CD14-positive monocyte (primary cell): ENCODE results near the gene RNF40. TPM values are rescaled to one million over a fixed set of nuclear protein-coding genes. Genes with fewer than 3 reads are reported as not detected.

Experiments used
- DNase-seq, 3 donors: peaks; one replicate each; pipeline ENCODE4 v3.0.0-alpha.2; 2011 to 2022
- H2AFZ ChIP-seq: 2 replicates; pipeline ENCODE4 v1.6.0; 2012; ENCODE audit warnings: mild to moderate bottlenecking, low read depth, low read length, inconsistent platforms; ENCODE audit not compliant: insufficient read depth, poor library complexity, severe bottlenecking
- H3K27ac ChIP-seq, 2 donors: 1 replicate in 1 of 2; 2 replicates in 1 of 2; pipeline ENCODE4 v1.5.1; 2012 to 2013; ENCODE audit warnings: low read length in 2 of 2, control low read depth in 1 of 2, inconsistent platforms in 1 of 2, low read depth in 1 of 2, mild to moderate bottlenecking in 1 of 2
- H3K27me3 ChIP-seq, 2 donors: one replicate each; pipeline versions ENCODE4 v1.6.0 to v1.6.1; 2011 to 2013; ENCODE audit warnings: low read length in 2 of 2; ENCODE audit not compliant: control insufficient read depth in 2 of 2, insufficient read depth in 2 of 2
- H3K36me3 ChIP-seq, 2 donors: replicated peaks in 1 of 2; 1 replicate in 1 of 2; 2 replicates in 1 of 2; pipeline versions ENCODE4 v1.5.1 to v1.6.1; 2012 to 2013; ENCODE audit warnings: low read length in 2 of 2, control low read depth in 1 of 2, inconsistent platforms in 1 of 2, mild to moderate bottlenecking in 1 of 2; ENCODE audit not compliant: insufficient read depth in 2 of 2, control insufficient read depth in 1 of 2
- H3K4me1 ChIP-seq, 2 donors: 1 replicate in 1 of 2; 2 replicates in 1 of 2; pipeline versions ENCODE4 v1.5.1 to v1.6.1; 2012 to 2013; ENCODE audit warnings: low read length in 2 of 2, control low read depth in 1 of 2, inconsistent platforms in 1 of 2, mild to moderate bottlenecking in 1 of 2, moderate library complexity in 1 of 2; ENCODE audit not compliant: insufficient read depth in 2 of 2, control insufficient read depth in 1 of 2
- H3K4me2 ChIP-seq: replicated peaks from 2 replicates; pipeline ENCODE3; 2012; ENCODE audit warnings: low read length, moderate library complexity, mild to moderate bottlenecking; ENCODE audit not compliant: poor library complexity, severe bottlenecking; ENCODE audit errors: extremely low read depth
- H3K4me3 ChIP-seq, 3 experiments: fragments of 200-600 bp in 1 of 3; sonication (generic) in 1 of 3; replicated peaks in 1 of 3; 1 replicate in 2 of 3; 2 replicates in 1 of 3; pipeline ENCODE4 v1.5.1; 2011 to 2013; ENCODE audit warnings: low read length in 3 of 3, mild to moderate bottlenecking in 3 of 3, control low read depth in 2 of 3, low read depth in 2 of 3, inconsistent platforms in 1 of 3, moderate library complexity in 1 of 3
- H3K79me2 ChIP-seq: 2 replicates; pipeline ENCODE4 v1.6.0; 2012; ENCODE audit warnings: mild to moderate bottlenecking, control low read depth, inconsistent platforms, low read length, moderate library complexity; ENCODE audit not compliant: insufficient read depth
- H3K9ac ChIP-seq: 2 replicates; pipeline ENCODE4 v1.6.0; 2017; ENCODE audit warnings: low read length, mild to moderate bottlenecking; ENCODE audit not compliant: insufficient read depth, poor library complexity, severe bottlenecking
- H3K9me3 ChIP-seq, 2 donors: replicated peaks in 1 of 2; 1 replicate in 1 of 2; 2 replicates in 1 of 2; pipeline versions ENCODE4 v1.5.1 to v1.6.1; 2012 to 2013; ENCODE audit warnings: low read length in 2 of 2, control low read depth in 1 of 2; ENCODE audit not compliant: control insufficient read depth in 1 of 2, insufficient read depth in 1 of 2
- H4K20me1 ChIP-seq: 2 replicates; pipeline ENCODE4 v1.6.0; 2012; ENCODE audit warnings: mild to moderate bottlenecking, low read length, control low read depth, moderate library complexity; ENCODE audit not compliant: insufficient read depth
- H3K27ac Mint-ChIP-seq, 7 donors: one replicate each; pipeline ENCODE4 v1.8.0; 2020; ENCODE audit warnings: mild to moderate bottlenecking in 7 of 7, mixed read lengths in 7 of 7, moderate library complexity in 6 of 7, inconsistent platforms in 2 of 7
- H3K27me3 Mint-ChIP-seq, 3 donors: one replicate each; pipeline ENCODE4 v1.8.0; 2021 to 2022; ENCODE audit warnings: low read depth in 3 of 3, mild to moderate bottlenecking in 3 of 3, mixed read lengths in 3 of 3, moderate library complexity in 3 of 3, inconsistent platforms in 1 of 3
- H3K36me3 Mint-ChIP-seq, 2 donors: one replicate each; pipeline ENCODE4 v1.8.0; 2020; ENCODE audit warnings: mixed read lengths in 2 of 2, inconsistent platforms in 1 of 2, mild to moderate bottlenecking in 1 of 2
- H3K4me1 Mint-ChIP-seq: one replicate; pipeline ENCODE4 v1.8.0; 2020; ENCODE audit warnings: mild to moderate bottlenecking, mixed read lengths
- H3K4me3 Mint-ChIP-seq, 2 donors: one replicate each; pipeline ENCODE4 v1.8.0; 2020; ENCODE audit warnings: mild to moderate bottlenecking in 2 of 2, mixed read lengths in 2 of 2, moderate library complexity in 1 of 2
- H3K9me3 Mint-ChIP-seq, 7 donors: one replicate each; pipeline ENCODE4 v1.8.0; 2020 to 2022; ENCODE audit warnings: mixed read lengths in 7 of 7, mild to moderate bottlenecking in 6 of 7, moderate library complexity in 6 of 7, inconsistent platforms in 2 of 7
- WGBS: methylation state at CpG from one replicate; pipeline ENCODE4 v1.1.5; 2013; ENCODE audit warnings: missing lambda C conversion rate; ENCODE audit not compliant: insufficient coverage; 5-methylcytosine and 5-hydroxymethylcytosine counted together
- intact Hi-C, 2 donors: fragments of 100-400 bp; cut with micrococcal nuclease; formaldehyde crosslinking; loops; one replicate each; pipeline versions ENCODE4 v1.15.0 to v1.15.1; 2023
- polyA plus RNA-seq, 3 donors: library from polyadenylated mRNA; depleted of rRNA in 1 of 3; unstranded in 2 of 3; stranded (reverse) in 1 of 3; fragments of 300-500 nt in 2 of 3; fragments of >200 nt in 1 of 3; fragmentation: Illumina TruSeq in 2 of 3; gene quantifications; 1 replicate in 2 of 3; 2 replicates in 1 of 3; pipeline ENCODE4 v1.2.3, GENCODE V29; 2012 to 2021
- TF ChIP-seq, protein P1 (sequence below): fragments of 200-600 bp; IDR thresholded peaks from one replicate; pipeline ENCODE4 v1.8.0; 2022; ENCODE audit warnings: antibody characterized with exemption, mild to moderate bottlenecking

The RNF40 gene
- polyA plus RNA-seq, 3 donors: 14.8 to 53.5 (median 34.9) TPM

DNA sequence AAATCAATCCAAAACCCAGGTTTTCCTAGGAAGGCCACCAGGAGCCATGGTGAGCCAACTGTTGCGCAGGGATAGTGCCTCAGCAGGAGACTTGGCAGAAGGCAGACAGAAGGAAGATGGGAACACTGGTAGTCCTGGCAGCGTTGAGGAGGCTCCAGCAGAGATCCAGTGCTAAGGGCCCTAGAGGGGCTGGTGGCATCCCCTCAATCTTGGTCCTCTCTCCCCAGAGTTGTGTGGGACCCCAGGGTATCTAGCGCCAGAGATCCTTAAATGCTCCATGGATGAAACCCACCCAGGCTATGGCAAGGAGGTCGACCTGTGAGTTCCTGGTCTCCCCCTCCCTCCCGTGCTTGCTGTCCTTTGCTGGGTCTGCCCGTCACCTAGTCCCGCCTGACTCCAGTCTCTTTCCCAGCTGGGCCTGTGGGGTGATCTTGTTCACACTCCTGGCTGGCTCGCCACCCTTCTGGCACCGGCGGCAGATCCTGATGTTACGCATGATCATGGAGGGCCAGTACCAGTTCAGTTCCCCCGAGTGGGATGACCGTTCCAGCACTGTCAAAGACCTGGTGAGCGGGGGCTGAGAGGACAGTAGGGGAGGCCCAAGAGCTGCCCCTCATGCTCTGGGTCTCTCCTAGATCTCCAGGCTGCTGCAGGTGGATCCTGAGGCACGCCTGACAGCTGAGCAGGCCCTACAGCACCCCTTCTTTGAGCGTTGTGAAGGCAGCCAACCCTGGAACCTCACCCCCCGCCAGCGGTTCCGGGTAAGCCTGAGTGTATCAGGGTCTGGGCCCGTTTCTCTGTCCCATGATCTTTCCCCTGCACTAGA, 6.0 kb upstream of the RNF40 start:
- no peaks in the 10 kb centered on the region for H3K27me3 ChIP-seq
- peaks cover 30% of the 10 kb centered on the region for H3K4me1 Mint-ChIP-seq
- H2AFZ ChIP-seq: no peak overlapping the region
- H3K27me3 Mint-ChIP-seq: peaks cover 0 to 6% (median 0%) of the 10 kb centered on the region in 3 donors
- H4K20me1 ChIP-seq: no peaks in the 10 kb centered on the region
- no peaks in the 10 kb centered on the region for H3K9me3 Mint-ChIP-seq
- H3K27ac Mint-ChIP-seq: peak overlapping the region in 2 of 7 donors; percentile 6 to 37
- 97% methylated on average over 18 of the region's 20 CpGs for WGBS
- peaks cover 21% of the 10 kb centered on the region for H3K79me2 ChIP-seq
- no peak overlapping the region for H3K4me3 ChIP-seq
- DNase-seq: no peak
- no peak overlapping the region for H3K4me3 Mint-ChIP-seq
- peaks cover 31 to 37% of the 10 kb centered on the region in 2 donors for H3K4me1 ChIP-seq
- no peak overlapping the region for H3K9ac ChIP-seq
- peaks cover 49 to 73% of the 10 kb centered on the region in 2 donors for H3K36me3 Mint-ChIP-seq
- no peaks in the 10 kb centered on the region for H3K9me3 ChIP-seq
- intact Hi-C loops: loop anchor here (5.0 kb wide), 2 partner anchors 34 to 764 kb away; no protein-coding TSS in a partner anchor
- H3K36me3 ChIP-seq: peaks cover 53 to 65% of the 10 kb centered on the region in 2 donors
- no peak overlapping the region for H3K27ac ChIP-seq
- H3K4me2 ChIP-seq: no peak overlapping the region
- TF ChIP-seq, protein P1, sequence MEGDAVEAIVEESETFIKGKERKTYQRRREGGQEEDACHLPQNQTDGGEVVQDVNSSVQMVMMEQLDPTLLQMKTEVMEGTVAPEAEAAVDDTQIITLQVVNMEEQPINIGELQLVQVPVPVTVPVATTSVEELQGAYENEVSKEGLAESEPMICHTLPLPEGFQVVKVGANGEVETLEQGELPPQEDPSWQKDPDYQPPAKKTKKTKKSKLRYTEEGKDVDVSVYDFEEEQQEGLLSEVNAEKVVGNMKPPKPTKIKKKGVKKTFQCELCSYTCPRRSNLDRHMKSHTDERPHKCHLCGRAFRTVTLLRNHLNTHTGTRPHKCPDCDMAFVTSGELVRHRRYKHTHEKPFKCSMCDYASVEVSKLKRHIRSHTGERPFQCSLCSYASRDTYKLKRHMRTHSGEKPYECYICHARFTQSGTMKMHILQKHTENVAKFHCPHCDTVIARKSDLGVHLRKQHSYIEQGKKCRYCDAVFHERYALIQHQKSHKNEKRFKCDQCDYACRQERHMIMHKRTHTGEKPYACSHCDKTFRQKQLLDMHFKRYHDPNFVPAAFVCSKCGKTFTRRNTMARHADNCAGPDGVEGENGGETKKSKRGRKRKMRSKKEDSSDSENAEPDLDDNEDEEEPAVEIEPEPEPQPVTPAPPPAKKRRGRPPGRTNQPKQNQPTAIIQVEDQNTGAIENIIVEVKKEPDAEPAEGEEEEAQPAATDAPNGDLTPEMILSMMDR: no peak

DNA sequence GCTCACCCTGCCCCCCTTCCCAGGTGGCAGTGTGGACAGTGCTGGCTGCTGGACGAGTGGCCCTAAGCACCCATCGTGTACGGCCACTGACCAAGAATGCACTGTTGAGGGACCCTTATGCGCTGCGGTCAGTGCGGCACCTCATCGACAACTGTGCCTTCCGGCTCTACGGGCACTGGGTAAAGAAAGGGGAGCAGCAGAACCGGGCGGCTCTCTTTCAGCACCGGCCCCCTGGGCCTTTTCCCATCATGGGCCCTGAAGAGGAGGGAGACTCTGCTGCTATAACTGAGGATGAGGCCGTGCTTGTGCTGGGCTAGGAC, 5.4 kb upstream of the RNF40 start:
- Mint-ChIP-seq H3K27me3 (peaks cover 0 to 6% (median 0%) of the 10 kb centered on the region in 3 donors), H3K9me3 (no peaks in the 10 kb centered on the region), H3K27ac (peak overlapping the region in 1 of 7 donors; percentile 6), H3K4me1 (peaks cover 35% of the 10 kb centered on the region), H3K36me3 (peaks cover 43 to 67% of the 10 kb centered on the region in 2 donors), H3K4me3 (no peak overlapping the region)
- no peaks in the 10 kb centered on the region for H3K9me3 ChIP-seq
- TF ChIP-seq, protein P1: no peak
- H3K4me2 ChIP-seq: no peak overlapping the region
- peaks cover 36 to 42% of the 10 kb centered on the region in 2 donors for H3K4me1 ChIP-seq
- no peak for DNase-seq
- WGBS: over 99% methylated on average over 13 of the region's 13 CpGs
- H3K27ac ChIP-seq: no peak overlapping the region
- peaks cover 24% of the 10 kb centered on the region for H3K79me2 ChIP-seq
- no peak overlapping the region for H3K9ac ChIP-seq
- intact Hi-C loops: loop anchor here (5.0 kb wide), 2 partner anchors 34 to 764 kb away; no protein-coding TSS in a partner anchor
- H3K36me3 ChIP-seq: peaks cover 48 to 60% of the 10 kb centered on the region in 2 donors
- H2AFZ ChIP-seq: no peak overlapping the region
- no peaks in the 10 kb centered on the region for H3K27me3 ChIP-seq
- H3K4me3 ChIP-seq: no peak overlapping the region
- no peaks in the 10 kb centered on the region for H4K20me1 ChIP-seq
